Astrocyte (in vitro differentiated cells and primary cell): Measurements from ENCODE around the gene MRPL36.

Source experiments
- EZH2 ChIP-seq: IDR thresholded peaks from 2 replicates; pipeline ENCODE4 v1.6.1; 2012; ENCODE audit warnings: mild to moderate bottlenecking, low read length, inconsistent platforms; ENCODE audit not compliant: insufficient read depth
- TF ChIP-seq, protein P1 (sequence below): IDR thresholded peaks from 2 replicates; pipeline ENCODE4 v1.5.1; 2011; ENCODE audit warnings: low read depth, mild to moderate bottlenecking, inconsistent platforms, low read length, moderate library complexity; ENCODE audit not compliant: insufficient read depth

DNA sequence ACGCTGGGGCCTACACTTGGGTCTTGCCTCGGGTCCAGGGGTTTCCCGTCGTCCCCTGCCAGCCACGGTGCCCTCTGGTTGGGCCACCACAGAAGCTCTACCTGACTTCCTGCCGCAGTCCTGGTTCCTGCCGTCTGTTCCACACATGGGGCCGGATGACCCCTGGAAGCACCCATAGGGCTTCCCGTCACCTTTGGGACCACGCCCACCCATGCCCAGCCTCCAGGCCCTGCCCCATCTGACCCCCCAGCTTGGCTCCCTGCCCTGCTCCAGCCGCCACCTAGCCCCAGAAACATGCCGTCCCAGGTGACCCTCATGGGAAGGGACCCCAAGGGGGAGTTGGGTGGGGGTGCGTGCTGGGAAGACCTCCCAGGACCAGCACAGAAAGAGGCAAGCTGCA is 13.7 kb downstream of the MRPL36 start:
- TF ChIP-seq, protein P1, sequence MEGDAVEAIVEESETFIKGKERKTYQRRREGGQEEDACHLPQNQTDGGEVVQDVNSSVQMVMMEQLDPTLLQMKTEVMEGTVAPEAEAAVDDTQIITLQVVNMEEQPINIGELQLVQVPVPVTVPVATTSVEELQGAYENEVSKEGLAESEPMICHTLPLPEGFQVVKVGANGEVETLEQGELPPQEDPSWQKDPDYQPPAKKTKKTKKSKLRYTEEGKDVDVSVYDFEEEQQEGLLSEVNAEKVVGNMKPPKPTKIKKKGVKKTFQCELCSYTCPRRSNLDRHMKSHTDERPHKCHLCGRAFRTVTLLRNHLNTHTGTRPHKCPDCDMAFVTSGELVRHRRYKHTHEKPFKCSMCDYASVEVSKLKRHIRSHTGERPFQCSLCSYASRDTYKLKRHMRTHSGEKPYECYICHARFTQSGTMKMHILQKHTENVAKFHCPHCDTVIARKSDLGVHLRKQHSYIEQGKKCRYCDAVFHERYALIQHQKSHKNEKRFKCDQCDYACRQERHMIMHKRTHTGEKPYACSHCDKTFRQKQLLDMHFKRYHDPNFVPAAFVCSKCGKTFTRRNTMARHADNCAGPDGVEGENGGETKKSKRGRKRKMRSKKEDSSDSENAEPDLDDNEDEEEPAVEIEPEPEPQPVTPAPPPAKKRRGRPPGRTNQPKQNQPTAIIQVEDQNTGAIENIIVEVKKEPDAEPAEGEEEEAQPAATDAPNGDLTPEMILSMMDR = no peak
- no peak for TF ChIP-seq EZH2
